ENCODE data around the gene RALGPS1. TPM values are rescaled to one million over a fixed set of nuclear protein-coding genes. Genes with fewer than 3 reads are reported as not detected.

The RALGPS1 gene
- total RNA-seq, 1 experiment from 2014 or later, result 18.6 TPM

GRCh38 chr9:127237801-127238200, 323.2 kb downstream of the RALGPS1 start:
- H3K14ac ChIP-seq (ENCODE audit: insufficient read depth, low read length), result no peak overlapping the region
- no peak overlapping the region for H3K18ac ChIP-seq (ENCODE audit: insufficient read length, low read depth, low read length)
- no peak overlapping the region for H3K27ac ChIP-seq (ENCODE audit: insufficient read length, low read depth, low read length)
- no CpG with 5 or more reads among the region's 4 CpGs for WGBS (ENCODE audit: extremely low coverage, insufficient read length, low lambda C conversion rate)
- no peaks in the 10 kb centered on the region for H3K9me3 ChIP-seq (ENCODE audit: control insufficient read depth, low read depth, low read length)
- H3K79me1 ChIP-seq (ENCODE audit: insufficient read depth, low read depth, low read length, poor library complexity, severe bottlenecking), result no peaks in the 10 kb centered on the region
- H3K36me3 Mint-ChIP-seq (ENCODE audit: insufficient read depth in 1 of 3, low read depth in 3 of 3), result peaks cover 0 to 3% (median 2%) of the 10 kb centered on the region in 3 experiments; a peak in 3 of 7 replicates
- no peak overlapping the region for H3K27ac Mint-ChIP-seq
- no peaks in the 10 kb centered on the region for H3K79me2 ChIP-seq (ENCODE audit: insufficient read depth, low read length)
- H3K23ac ChIP-seq (ENCODE audit: insufficient read length, low read depth, low read length), result no peak overlapping the region
- H3K56ac ChIP-seq (ENCODE audit: insufficient read length, low read depth, low read length), result no peak overlapping the region
- no peak for TF ChIP-seq CTCF (conservative IDR thresholded peaks at IDR 0.05)
- H3K4me1 ChIP-seq (ENCODE audit: insufficient read depth, low read length), result peaks cover 5% of the 10 kb centered on the region; the same call in 1 of the 2 replicates
- no peak overlapping the region for H4K5ac ChIP-seq (ENCODE audit: insufficient read length, low read depth, low read length)
- no peak overlapping the region for H4K91ac ChIP-seq (ENCODE audit: insufficient read length, low read depth, low read length)
- peaks cover 22 to 25% of the 10 kb centered on the region in 2 experiments for H3K4me1 Mint-ChIP-seq
- H3K9ac ChIP-seq (ENCODE audit: extremely low read depth, insufficient read length, low read length), result no peak overlapping the region
- H2AFZ ChIP-seq (ENCODE audit: low read length), result no peak overlapping the region
- no peak overlapping the region for H2BK5ac ChIP-seq (ENCODE audit: insufficient read length, low read length)
- H2BK15ac ChIP-seq (ENCODE audit: low read depth, low read length), result no peak overlapping the region
- no peak overlapping the region for H3K4me2 ChIP-seq (ENCODE audit: insufficient read depth, insufficient read length, low read length)
- H3K4me3 Mint-ChIP-seq, result no peak overlapping the region
- no peaks in the 10 kb centered on the region for H3K27me3 ChIP-seq (ENCODE audit: insufficient read depth, low read length)
- no peaks in the 10 kb centered on the region for H3K23me2 ChIP-seq (ENCODE audit: insufficient read length, low read depth, low read length, poor library complexity, severe bottlenecking)
- no peak overlapping the region for H2BK12ac ChIP-seq (ENCODE audit: insufficient read length, low read depth, low read length)
- H4K20me1 ChIP-seq (ENCODE audit: control insufficient read depth, insufficient read depth, insufficient read length), result no peaks in the 10 kb centered on the region
- no peak overlapping the region for H3K4ac ChIP-seq (ENCODE audit: low read depth, low read length)
- DNase-seq, result no peak
- no peak overlapping the region for H2AK5ac ChIP-seq (ENCODE audit: insufficient read length, low read length)
- H4K8ac ChIP-seq (replicated peaks; ENCODE audit: insufficient read length, low read depth, low read length), result no peak overlapping the region
- H2BK20ac ChIP-seq (ENCODE audit: low read depth, low read length, poor library complexity, severe bottlenecking), result no peak overlapping the region
- no peak overlapping the region for H2BK120ac ChIP-seq (ENCODE audit: low read depth, low read length, poor library complexity, severe bottlenecking)
- H3T11ph ChIP-seq (ENCODE audit: low read length), result no peak overlapping the region
- H3K27me3 Mint-ChIP-seq (ENCODE audit: low read depth), result no peaks in the 10 kb centered on the region
- no peaks in the 10 kb centered on the region for H3K9me3 Mint-ChIP-seq

Measured in H9 (cell line).